ENCODE measurements around the gene LHPP.

- TF ChIP-seq, protein P1, sequence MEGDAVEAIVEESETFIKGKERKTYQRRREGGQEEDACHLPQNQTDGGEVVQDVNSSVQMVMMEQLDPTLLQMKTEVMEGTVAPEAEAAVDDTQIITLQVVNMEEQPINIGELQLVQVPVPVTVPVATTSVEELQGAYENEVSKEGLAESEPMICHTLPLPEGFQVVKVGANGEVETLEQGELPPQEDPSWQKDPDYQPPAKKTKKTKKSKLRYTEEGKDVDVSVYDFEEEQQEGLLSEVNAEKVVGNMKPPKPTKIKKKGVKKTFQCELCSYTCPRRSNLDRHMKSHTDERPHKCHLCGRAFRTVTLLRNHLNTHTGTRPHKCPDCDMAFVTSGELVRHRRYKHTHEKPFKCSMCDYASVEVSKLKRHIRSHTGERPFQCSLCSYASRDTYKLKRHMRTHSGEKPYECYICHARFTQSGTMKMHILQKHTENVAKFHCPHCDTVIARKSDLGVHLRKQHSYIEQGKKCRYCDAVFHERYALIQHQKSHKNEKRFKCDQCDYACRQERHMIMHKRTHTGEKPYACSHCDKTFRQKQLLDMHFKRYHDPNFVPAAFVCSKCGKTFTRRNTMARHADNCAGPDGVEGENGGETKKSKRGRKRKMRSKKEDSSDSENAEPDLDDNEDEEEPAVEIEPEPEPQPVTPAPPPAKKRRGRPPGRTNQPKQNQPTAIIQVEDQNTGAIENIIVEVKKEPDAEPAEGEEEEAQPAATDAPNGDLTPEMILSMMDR (IDR thresholded peaks at IDR 0.05), result no peak
- TF ChIP-seq POLR2A (IDR thresholded peaks at IDR 0.05), result no peak
These were observed 32.6 kb downstream of the LHPP start for GRCh38 chr10:124494046-124494807.

Measured in heart left ventricle (tissue), 13 donors.